Fibroblast of lung (primary cell): ENCODE measurements around the gene P3H4.

Source experiments
- EZH2 ChIP-seq: IDR thresholded peaks from 2 replicates; pipeline ENCODE4 v1.5.1; 2012; ENCODE audit warnings: low read length, control low read depth, mild to moderate bottlenecking; ENCODE audit errors: missing control alignments
- TF ChIP-seq, protein P1 (sequence below), 2 donors: IDR thresholded peaks in 1 of 2; conservative IDR thresholded peaks in 1 of 2; 1 replicate in 1 of 2; 2 replicates in 1 of 2; pipeline ENCODE4 v1.5.1; 2011 to 2012; ENCODE audit warnings: low read length in 2 of 2, control low read depth in 1 of 2, inconsistent platforms in 1 of 2, low read depth in 1 of 2, mild to moderate bottlenecking in 1 of 2

DNA sequence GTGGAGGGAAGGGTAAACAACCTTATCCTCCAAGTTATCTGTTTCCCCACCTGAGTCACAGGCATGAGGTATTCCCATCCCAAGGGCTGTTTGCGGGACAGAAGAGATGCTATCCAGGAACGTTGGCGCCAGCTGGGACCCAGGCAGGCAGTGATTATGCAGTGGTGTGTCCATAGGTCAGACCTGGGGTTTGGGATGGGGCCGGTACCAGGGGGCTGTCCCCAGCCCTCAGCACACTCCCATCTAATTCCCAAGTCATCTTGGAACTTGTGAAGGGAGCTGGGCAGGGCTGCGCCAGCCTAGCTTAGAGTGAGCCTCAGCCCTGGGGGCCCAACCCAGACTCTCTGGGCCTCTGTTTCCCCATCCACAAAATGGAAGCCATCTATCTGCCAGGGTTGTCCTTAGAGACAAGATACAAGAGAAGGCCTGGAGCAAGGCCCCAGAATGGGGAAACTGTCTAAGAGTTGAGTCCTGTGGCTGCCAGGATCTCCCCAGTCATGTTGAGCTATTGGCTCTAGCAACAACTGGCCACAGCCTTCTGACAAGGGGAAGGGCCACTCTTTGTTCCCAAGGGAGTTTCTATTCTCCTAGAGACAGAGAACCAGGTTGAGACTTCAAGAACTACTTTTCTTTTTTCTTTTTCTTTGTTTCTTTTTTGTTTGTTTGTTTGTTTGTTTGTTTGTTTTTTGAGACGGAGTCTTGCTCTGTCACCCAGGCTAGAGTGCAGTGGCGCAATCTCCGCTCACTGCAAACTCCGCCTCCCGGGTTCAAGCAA is 15.4 kb downstream of the P3H4 start:
- TF ChIP-seq, protein P1, sequence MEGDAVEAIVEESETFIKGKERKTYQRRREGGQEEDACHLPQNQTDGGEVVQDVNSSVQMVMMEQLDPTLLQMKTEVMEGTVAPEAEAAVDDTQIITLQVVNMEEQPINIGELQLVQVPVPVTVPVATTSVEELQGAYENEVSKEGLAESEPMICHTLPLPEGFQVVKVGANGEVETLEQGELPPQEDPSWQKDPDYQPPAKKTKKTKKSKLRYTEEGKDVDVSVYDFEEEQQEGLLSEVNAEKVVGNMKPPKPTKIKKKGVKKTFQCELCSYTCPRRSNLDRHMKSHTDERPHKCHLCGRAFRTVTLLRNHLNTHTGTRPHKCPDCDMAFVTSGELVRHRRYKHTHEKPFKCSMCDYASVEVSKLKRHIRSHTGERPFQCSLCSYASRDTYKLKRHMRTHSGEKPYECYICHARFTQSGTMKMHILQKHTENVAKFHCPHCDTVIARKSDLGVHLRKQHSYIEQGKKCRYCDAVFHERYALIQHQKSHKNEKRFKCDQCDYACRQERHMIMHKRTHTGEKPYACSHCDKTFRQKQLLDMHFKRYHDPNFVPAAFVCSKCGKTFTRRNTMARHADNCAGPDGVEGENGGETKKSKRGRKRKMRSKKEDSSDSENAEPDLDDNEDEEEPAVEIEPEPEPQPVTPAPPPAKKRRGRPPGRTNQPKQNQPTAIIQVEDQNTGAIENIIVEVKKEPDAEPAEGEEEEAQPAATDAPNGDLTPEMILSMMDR (conservative IDR thresholded peaks at IDR 0.05 in 1 of 2, IDR thresholded peaks at IDR 0.05 in 1 of 2; ENCODE audit: low read depth in 1 of 2, low read length in 2 of 2), result no peak
- TF ChIP-seq EZH2, result no peak
